ENCODE results near the gene NTN1. TPM values are rescaled to one million over a fixed set of nuclear protein-coding genes. Genes with fewer than 3 reads are reported as not detected.
A peak's percentile ranks its signal among the peaks of the same experiment; 100 is the strongest.
"Not testable (repeated sequence)": the region's sequence is repeated elsewhere in the genome, so short reads cannot be mapped to it uniquely, and the experiment has no call there.

Gene NTN1
- total RNA-seq, 1 donor from 2014 or later: 4.1 TPM

DNA sequence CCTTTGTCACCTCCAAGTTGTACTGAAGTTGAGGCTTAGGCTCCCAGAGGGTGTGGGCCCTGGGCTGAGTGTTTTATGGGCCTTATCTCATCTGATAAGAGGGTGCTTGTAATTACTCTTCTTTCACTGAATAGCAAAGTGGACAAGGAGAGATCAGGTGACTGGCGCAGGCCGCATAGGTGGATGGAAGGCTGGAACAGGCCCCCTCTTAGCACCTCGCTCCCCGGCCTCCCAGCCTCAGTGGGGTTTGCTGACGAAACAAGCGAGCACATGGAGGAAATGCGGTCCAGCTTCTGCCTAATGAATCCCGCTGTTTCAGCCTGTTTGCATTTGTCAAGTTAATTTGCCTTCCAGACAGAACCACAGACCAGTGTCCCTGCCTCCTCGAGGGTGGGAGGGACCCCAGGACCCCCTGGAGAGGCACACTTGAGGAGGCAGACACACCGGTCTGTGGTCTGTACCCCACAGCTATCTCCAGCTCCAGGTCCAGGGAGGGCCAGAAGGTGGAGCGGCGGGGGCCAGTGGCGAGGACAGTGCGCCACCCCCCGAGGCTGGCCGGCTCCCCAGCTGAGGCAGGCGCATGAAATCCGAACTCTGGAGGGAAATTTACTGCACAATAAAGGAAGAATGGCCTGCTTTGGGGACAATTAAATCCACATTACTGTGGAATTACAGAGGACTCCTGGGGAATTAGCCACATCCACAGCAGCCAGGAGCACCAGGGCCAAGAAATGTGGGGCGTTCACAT, 123.4 kb downstream of the NTN1 start:
- no peak overlapping the region for H3K4me3 ChIP-seq
- intact Hi-C loops (cut with DNase I): no loop called here
- peaks cover 13% of the 10 kb centered on the region for H3K27me3 ChIP-seq
- no peak for TF ChIP-seq CTCF (IDR thresholded peaks at IDR 0.05)
- ATAC-seq: no peak
- no peaks in the 10 kb centered on the region for H3K36me3 ChIP-seq
- no peak for DNase-seq
- no peak overlapping the region for H3K27ac ChIP-seq
- no peaks in the 10 kb centered on the region for H3K4me1 ChIP-seq
- H3K9me3 ChIP-seq: no peaks in the 10 kb centered on the region

DNA sequence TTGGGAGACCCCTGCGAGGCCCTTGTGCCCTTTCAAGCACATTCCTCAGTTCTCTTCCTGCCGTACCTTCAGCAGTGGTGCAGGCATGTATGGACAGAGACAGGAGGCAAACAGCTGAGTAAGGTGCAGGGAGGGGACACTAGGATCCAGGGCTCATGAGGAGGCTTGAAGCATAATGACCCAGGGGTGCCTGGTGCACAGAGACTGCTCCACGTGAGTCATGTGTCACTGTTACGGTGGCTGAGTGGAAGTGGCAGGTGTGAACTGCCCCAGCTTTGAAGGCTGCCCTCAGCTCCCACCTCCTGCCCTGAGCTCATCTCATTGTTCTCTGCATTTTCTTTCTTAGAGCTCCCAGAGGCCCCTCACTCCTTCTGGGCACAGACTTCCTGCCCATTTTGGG, 124.8 kb downstream of the NTN1 start:
- ATAC-seq (no peak), DNase-seq (no peak)
- no peak for TF ChIP-seq CTCF (IDR thresholded peaks at IDR 0.05)
- peaks cover 13% of the 10 kb centered on the region for H3K27me3 ChIP-seq
- no peaks in the 10 kb centered on the region for H3K9me3 ChIP-seq
- no peaks in the 10 kb centered on the region for H3K4me1 ChIP-seq
- no peaks in the 10 kb centered on the region for H3K36me3 ChIP-seq
- no peak overlapping the region for H3K27ac ChIP-seq
- intact Hi-C loops (cut with DNase I): no loop called here
- no peak overlapping the region for H3K4me3 ChIP-seq

GRCh38 chr17:9148905-9149525, 127.7 kb downstream of the NTN1 start:
- DNase-seq (no peak), ATAC-seq (no peak)

DNA sequence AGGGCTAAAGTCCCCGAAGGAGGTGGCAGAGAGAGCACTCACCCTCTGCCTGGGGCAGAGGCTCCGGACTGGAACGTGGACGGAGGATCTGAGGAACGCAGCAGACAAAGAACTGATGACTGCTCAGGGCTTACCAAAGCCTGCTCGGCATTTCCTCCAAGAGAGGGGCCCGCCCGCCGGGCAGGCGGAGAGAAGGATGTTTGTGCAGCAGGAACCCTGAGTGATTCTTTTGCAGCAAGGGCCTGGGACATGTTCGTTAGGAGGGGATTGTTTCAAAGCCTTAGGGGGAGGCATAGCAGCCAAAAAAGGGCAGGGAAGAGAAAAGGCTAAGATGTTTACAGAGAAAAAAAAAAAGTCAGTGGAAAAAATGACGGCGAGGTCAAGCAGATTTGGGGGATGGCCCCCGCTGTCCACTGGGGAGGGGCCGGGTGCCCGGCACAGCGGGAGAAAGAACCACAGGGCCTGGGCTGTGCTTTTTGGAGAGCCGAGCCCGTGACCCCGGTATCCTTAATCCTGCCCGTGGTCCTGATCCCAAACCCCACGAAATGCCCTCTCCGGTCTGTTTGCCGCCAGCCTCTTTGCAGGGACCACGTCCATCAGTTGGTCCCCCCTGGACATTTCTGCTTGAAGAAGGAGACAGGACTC, 129.3 kb downstream of the NTN1 start:
- DNase-seq: no peak
- no peaks in the 10 kb centered on the region for H3K4me1 ChIP-seq
- H3K4me3 ChIP-seq: no peak overlapping the region
- no peak for TF ChIP-seq CTCF (IDR thresholded peaks at IDR 0.05)
- H3K36me3 ChIP-seq: no peaks in the 10 kb centered on the region
- intact Hi-C loops (cut with DNase I): no loop called here
- ATAC-seq: peak; percentile 25
- H3K9me3 ChIP-seq: no peaks in the 10 kb centered on the region
- no peak overlapping the region for H3K27ac ChIP-seq
- peaks cover 13% of the 10 kb centered on the region for H3K27me3 ChIP-seq

More at GRCh38 chr17:9148905-9149525, 127.7 kb downstream of the NTN1 start:
- Histone ChIP-seq H3K4me3 (no peak overlapping the region), H3K27me3 (peaks cover 13% of the 10 kb centered on the region), H3K4me1 (no peaks in the 10 kb centered on the region), H3K36me3 (no peaks in the 10 kb centered on the region), H3K27ac (no peak overlapping the region), H3K9me3 (no peaks in the 10 kb centered on the region)
- TF ChIP-seq CTCF (IDR thresholded peaks at IDR 0.05): no peak
- intact Hi-C loops (cut with DNase I): no loop called here

DNA sequence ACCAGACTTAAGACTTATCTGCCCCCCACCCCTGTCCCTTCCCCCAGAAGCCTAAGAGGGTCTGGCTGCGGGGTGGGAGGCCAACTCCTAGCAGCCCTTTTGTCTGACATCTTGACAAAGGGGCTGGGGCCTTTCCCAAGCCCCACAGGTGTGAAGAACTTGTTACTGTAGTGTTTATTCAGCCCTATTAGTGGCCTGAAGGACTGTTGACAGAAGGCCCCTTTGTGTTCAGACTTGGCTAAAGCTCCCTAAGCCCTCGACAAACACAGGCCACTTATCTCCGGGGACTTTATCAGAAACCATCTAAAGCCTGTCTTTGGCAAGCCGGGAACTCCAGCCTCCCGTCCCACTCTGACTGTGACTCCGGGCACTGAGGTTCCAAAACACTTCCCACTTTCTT, 129.8 kb downstream of the NTN1 start:
- no peaks in the 10 kb centered on the region for H3K9me3 ChIP-seq
- DNase-seq (no peak), ATAC-seq (peak; percentile 36)
- TF ChIP-seq CTCF (IDR thresholded peaks at IDR 0.05): no peak
- H3K27me3 ChIP-seq: peaks cover 13% of the 10 kb centered on the region
- H3K36me3 ChIP-seq: no peaks in the 10 kb centered on the region
- no peak overlapping the region for H3K4me3 ChIP-seq
- H3K4me1 ChIP-seq: no peaks in the 10 kb centered on the region
- H3K27ac ChIP-seq: no peak overlapping the region
- intact Hi-C loops (cut with DNase I): no loop called here

- H3K4me3 ChIP-seq; H3K9me3 ChIP-seq; ATAC-seq; intact Hi-C loops (cut with DNase I); H3K27ac ChIP-seq; H3K4me1 ChIP-seq; H3K36me3 ChIP-seq; DNase-seq: not testable (repeated sequence)
- peaks cover 13% of the 10 kb centered on the region for H3K27me3 ChIP-seq
These were observed 130.4 kb downstream of the NTN1 start for GRCh38 chr17:9151740-9152139.

Data from upper lobe of right lung (tissue), 1 donor.